ENCODE measurements around the gene SEPTIN5.
"Not testable (repeated sequence)": the region's sequence is repeated elsewhere in the genome, so short reads cannot be mapped to it uniquely, and the experiment has no call there.

Gene SEPTIN5

GRCh38 chr22:19719050-19719482 lies 4.8 kb downstream of the SEPTIN5 start:
- in situ Hi-C loops (cut with MboI; ENCODE audit: low sequenced_read_pairs): no loop called here

- in situ Hi-C loops (cut with MboI; ENCODE audit: low sequenced_read_pairs): no loop called here
Measured at GRCh38 chr22:19719488-19720021, 5.3 kb downstream of the SEPTIN5 start.

- in situ Hi-C loops (cut with MboI; ENCODE audit: low sequenced_read_pairs): no loop called here
Measured at GRCh38 chr22:19720150-19720827, 6.0 kb downstream of the SEPTIN5 start.

GRCh38 chr22:19720999-19721329 lies 6.7 kb downstream of the SEPTIN5 start:
- in situ Hi-C loops (cut with MboI; ENCODE audit: low sequenced_read_pairs): no loop called here

- in situ Hi-C loops (cut with MboI; ENCODE audit: low sequenced_read_pairs): no loop called here
Measured at GRCh38 chr22:19721330-19722177, 7.3 kb downstream of the SEPTIN5 start.

- in situ Hi-C loops (cut with MboI; ENCODE audit: low sequenced_read_pairs): no loop called here
Measured at GRCh38 chr22:19722178-19722981, 8.1 kb downstream of the SEPTIN5 start.

- in situ Hi-C loops (cut with MboI; ENCODE audit: low sequenced_read_pairs): no loop called here
Measured at GRCh38 chr22:19722982-19723231, 8.6 kb downstream of the SEPTIN5 start.

GRCh38 chr22:19723232-19723982 lies 9.1 kb downstream of the SEPTIN5 start, which contains the start of gene GP1BB:
TSS of gene GP1BB (plus strand) at chr22:19723539. CDS start at chr22:19723570, 31 bp downstream.
- in situ Hi-C loops (cut with MboI; ENCODE audit: low sequenced_read_pairs): no loop called here

GRCh38 chr22:19723983-19724827 lies 9.9 kb downstream of the SEPTIN5 start:
- in situ Hi-C loops (cut with MboI; ENCODE audit: low sequenced_read_pairs): no loop called here

- in situ Hi-C loops (cut with MboI; ENCODE audit: low sequenced_read_pairs): no loop called here
Measured at GRCh38 chr22:19724927-19725661, 10.8 kb downstream of the SEPTIN5 start.

GRCh38 chr22:19726064-19726788 lies 11.9 kb downstream of the SEPTIN5 start:
- in situ Hi-C loops (cut with MboI; ENCODE audit: low sequenced_read_pairs): not testable (repeated sequence)

- in situ Hi-C loops (cut with MboI; ENCODE audit: low sequenced_read_pairs): no loop called here
Measured at GRCh38 chr22:19727310-19728150, 13.2 kb downstream of the SEPTIN5 start.

- in situ Hi-C loops (cut with MboI; ENCODE audit: low sequenced_read_pairs): no loop called here
Measured at GRCh38 chr22:19728271-19728670, 14.0 kb downstream of the SEPTIN5 start.

- in situ Hi-C loops (cut with MboI; ENCODE audit: low sequenced_read_pairs): no loop called here
Measured at GRCh38 chr22:19728836-19729235, 14.5 kb downstream of the SEPTIN5 start.

- in situ Hi-C loops (cut with MboI; ENCODE audit: low sequenced_read_pairs): no loop called here
Measured at GRCh38 chr22:19729507-19729906, 15.2 kb downstream of the SEPTIN5 start.

- in situ Hi-C loops (cut with MboI; ENCODE audit: low sequenced_read_pairs): no loop called here
Measured at GRCh38 chr22:19730198-19730597, 15.9 kb downstream of the SEPTIN5 start.

- in situ Hi-C loops (cut with MboI; ENCODE audit: low sequenced_read_pairs): no loop called here
Measured at GRCh38 chr22:19730655-19731360, 16.5 kb downstream of the SEPTIN5 start.
